SK-N-MC (cell line): ENCODE results near the gene BHLHE40.

Experiments
- EZH2 ChIP-seq: fragments of 200-600 bp; sonication (generic); IDR thresholded peaks from one replicate; pipeline ENCODE4 v1.6.1; 2017; ENCODE audit warnings: antibody characterized with exemption
- FOXP2 ChIP-seq: optimal IDR thresholded peaks from 2 replicates; pipeline ENCODE3; 2011; ENCODE audit warnings: mild to moderate bottlenecking, moderate library complexity; ENCODE audit not compliant: insufficient read depth; ENCODE audit errors: extremely low read length, control extremely low read depth
- POLR2AphosphoS5 ChIP-seq: IDR thresholded peaks from 2 replicates; pipeline ENCODE4 v1.6.1; 2012; ENCODE audit warnings: mild to moderate bottlenecking, low read depth, low read length, borderline replicate concordance

- TF ChIP-seq EZH2, result no peak
- TF ChIP-seq POLR2AphosphoS5, result no peak
- no peak for TF ChIP-seq FOXP2
These were observed 45.2 kb upstream of the BHLHE40 start for GRCh38 chr3:4934050-4934449.
